Loucy (cell line): ENCODE results near the gene GDPD5.

Source experiments
- H2AFZ ChIP-seq: fragments of 200-600 bp; sonication (generic); 2 replicates; pipeline ENCODE4 v1.6.0; 2016; ENCODE audit warnings: antibody characterized with exemption, mild to moderate bottlenecking, low read length, moderate library complexity
- H3F3A ChIP-seq: fragments of 200-600 bp; 2 replicates; pipeline ENCODE4 v1.6.0; 2016; ENCODE audit warnings: antibody characterized with exemption, low read depth, mild to moderate bottlenecking
- H3K27me3 ChIP-seq: fragments of 200-600 bp; sonication (generic); 2 replicates; pipeline ENCODE4 v1.6.1; 2014; ENCODE audit warnings: low read length, mild to moderate bottlenecking; ENCODE audit not compliant: insufficient read depth, poor library complexity, severe bottlenecking
- H3K36me3 ChIP-seq: fragments of 200-600 bp; sonication (generic); 2 replicates; pipeline ENCODE4 v1.6.1; 2016; ENCODE audit warnings: low read length; ENCODE audit not compliant: insufficient read depth
- H3K4me1 ChIP-seq: fragments of 200-600 bp; sonication (generic); 2 replicates; pipeline ENCODE4 v1.5.1; 2014; ENCODE audit warnings: low read length, mild to moderate bottlenecking; ENCODE audit not compliant: insufficient read depth, poor library complexity, severe bottlenecking
- H3K4me2 ChIP-seq: fragments of 200-600 bp; sonication (generic); 2 replicates; pipeline ENCODE4 v1.6.0; 2014; ENCODE audit warnings: antibody characterized with exemption, low read length, low read depth, mild to moderate bottlenecking; ENCODE audit not compliant: poor library complexity, severe bottlenecking
- H3K4me3 ChIP-seq: fragments of 200-600 bp; sonication (generic); 2 replicates; pipeline ENCODE4 v1.5.1; 2014; ENCODE audit warnings: low read length, mild to moderate bottlenecking, mixed read lengths; ENCODE audit not compliant: poor library complexity, severe bottlenecking
- H3K79me2 ChIP-seq: fragments of 200-600 bp; sonication (generic); 2 replicates; pipeline ENCODE4 v1.6.1; 2014; ENCODE audit warnings: low read length; ENCODE audit not compliant: insufficient read depth
- H3K9ac ChIP-seq: fragments of 200-600 bp; sonication (generic); 2 replicates; pipeline ENCODE4 v1.6.0; 2014; ENCODE audit warnings: mild to moderate bottlenecking, low read depth, low read length, moderate library complexity; ENCODE audit not compliant: poor library complexity, severe bottlenecking
- H3K9me2 ChIP-seq: fragments of 200-600 bp; sonication (generic); replicated peaks from 2 replicates; pipeline ENCODE4 v1.6.1; 2016; ENCODE audit warnings: low read depth, low read length, mixed read lengths
- H3K9me3 ChIP-seq: fragments of 200-600 bp; sonication (generic); 2 replicates; pipeline ENCODE4 v1.6.1; 2014; ENCODE audit warnings: mild to moderate bottlenecking, antibody characterized with exemption, low read length, low read depth; ENCODE audit not compliant: insufficient read depth
- H4K20me1 ChIP-seq: fragments of 200-600 bp; sonication (generic); 2 replicates; pipeline ENCODE4 v1.6.0; 2014; ENCODE audit warnings: antibody characterized with exemption, low read length, mild to moderate bottlenecking; ENCODE audit not compliant: insufficient read depth, poor library complexity, severe bottlenecking
- EZH2phosphoT487 ChIP-seq: fragments of 200-600 bp; IDR thresholded peaks from 2 replicates; pipeline ENCODE4 v1.6.1; 2018; ENCODE audit warnings: antibody characterized with exemption, mild to moderate bottlenecking, moderate library complexity, borderline replicate concordance
- TF ChIP-seq, protein P1 (sequence below): fragments of 200-600 bp; sonication (generic); conservative IDR thresholded peaks from 2 replicates; pipeline ENCODE4 v1.5.1; 2014; ENCODE audit warnings: mild to moderate bottlenecking, antibody characterized with exemption, low read length

GDPD5 gene

DNA sequence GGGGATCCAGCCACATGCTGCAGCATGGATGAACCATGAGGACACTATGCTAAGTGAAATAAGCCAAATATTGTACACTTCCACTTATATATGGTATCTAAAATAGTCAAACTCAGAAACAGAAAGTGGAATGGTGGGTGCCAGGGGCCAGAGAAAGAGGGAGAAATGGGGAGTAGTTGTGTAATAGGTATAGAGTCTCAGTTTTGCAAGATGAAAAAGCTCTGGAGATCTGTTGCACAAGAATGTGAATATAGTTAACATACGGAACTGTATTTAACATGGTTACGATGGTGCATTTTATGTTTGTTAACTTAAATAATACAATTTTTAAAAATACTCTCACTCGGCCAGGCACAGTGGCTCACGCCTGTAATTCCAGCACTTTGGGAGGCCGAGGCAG is 21.2 kb downstream of the GDPD5 start:
- no peaks in the 10 kb centered on the region for H3F3A ChIP-seq
- H3K4me2 ChIP-seq: no peak overlapping the region
- no peak overlapping the region for H3K9ac ChIP-seq
- H3K4me3 ChIP-seq: no peak overlapping the region
- H3K27me3 ChIP-seq: no peaks in the 10 kb centered on the region
- peaks cover 6% of the 10 kb centered on the region for H3K4me1 ChIP-seq
- H3K9me2 ChIP-seq: no peaks in the 10 kb centered on the region
- H3K36me3 ChIP-seq: no peaks in the 10 kb centered on the region
- H3K79me2 ChIP-seq: no peaks in the 10 kb centered on the region
- no peak overlapping the region for H2AFZ ChIP-seq
- TF ChIP-seq, protein P1, sequence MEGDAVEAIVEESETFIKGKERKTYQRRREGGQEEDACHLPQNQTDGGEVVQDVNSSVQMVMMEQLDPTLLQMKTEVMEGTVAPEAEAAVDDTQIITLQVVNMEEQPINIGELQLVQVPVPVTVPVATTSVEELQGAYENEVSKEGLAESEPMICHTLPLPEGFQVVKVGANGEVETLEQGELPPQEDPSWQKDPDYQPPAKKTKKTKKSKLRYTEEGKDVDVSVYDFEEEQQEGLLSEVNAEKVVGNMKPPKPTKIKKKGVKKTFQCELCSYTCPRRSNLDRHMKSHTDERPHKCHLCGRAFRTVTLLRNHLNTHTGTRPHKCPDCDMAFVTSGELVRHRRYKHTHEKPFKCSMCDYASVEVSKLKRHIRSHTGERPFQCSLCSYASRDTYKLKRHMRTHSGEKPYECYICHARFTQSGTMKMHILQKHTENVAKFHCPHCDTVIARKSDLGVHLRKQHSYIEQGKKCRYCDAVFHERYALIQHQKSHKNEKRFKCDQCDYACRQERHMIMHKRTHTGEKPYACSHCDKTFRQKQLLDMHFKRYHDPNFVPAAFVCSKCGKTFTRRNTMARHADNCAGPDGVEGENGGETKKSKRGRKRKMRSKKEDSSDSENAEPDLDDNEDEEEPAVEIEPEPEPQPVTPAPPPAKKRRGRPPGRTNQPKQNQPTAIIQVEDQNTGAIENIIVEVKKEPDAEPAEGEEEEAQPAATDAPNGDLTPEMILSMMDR: no peak
- TF ChIP-seq EZH2phosphoT487: no peak
- H4K20me1 ChIP-seq: no peaks in the 10 kb centered on the region
- H3K9me3 ChIP-seq: no peaks in the 10 kb centered on the region

DNA sequence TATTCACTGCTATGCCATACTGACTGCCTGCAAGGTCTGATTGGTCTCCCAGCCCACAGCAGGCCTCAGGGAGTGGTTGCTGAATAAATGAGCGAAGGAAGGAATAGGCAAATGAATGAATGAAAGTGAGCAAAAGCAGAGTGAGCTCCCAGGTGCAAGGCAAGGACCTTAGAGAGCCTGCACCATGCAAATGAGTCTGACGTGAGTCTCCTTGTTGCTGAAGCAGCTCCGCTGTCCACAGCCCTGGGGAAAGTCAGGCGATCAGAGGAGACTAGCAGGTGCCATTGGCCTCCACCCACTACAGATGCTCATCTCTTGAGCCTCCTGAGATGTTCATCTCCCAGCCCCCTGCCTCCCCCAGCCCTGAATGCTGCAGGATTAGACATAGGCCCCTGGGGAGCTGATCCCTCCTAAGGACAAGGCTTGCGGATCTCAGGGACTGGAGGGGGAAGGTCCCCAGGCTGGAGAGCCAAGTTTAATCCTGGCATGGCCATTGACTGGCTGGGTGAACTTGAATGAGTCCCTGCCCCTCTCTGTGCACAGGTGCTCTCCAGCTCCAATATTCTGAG is 22.1 kb downstream of the GDPD5 start:
- Histone ChIP-seq H3K9me2 (no peaks in the 10 kb centered on the region), H3K4me1 (peaks cover 6% of the 10 kb centered on the region), H4K20me1 (no peaks in the 10 kb centered on the region), H3K9me3 (no peaks in the 10 kb centered on the region), H2AFZ (no peak overlapping the region), H3K4me2 (no peak overlapping the region), H3F3A (no peaks in the 10 kb centered on the region), H3K27me3 (no peaks in the 10 kb centered on the region), H3K36me3 (no peaks in the 10 kb centered on the region), H3K4me3 (no peak overlapping the region), H3K9ac (no peak overlapping the region), H3K79me2 (no peaks in the 10 kb centered on the region)
- no peak for TF ChIP-seq EZH2phosphoT487
- TF ChIP-seq, protein P1: no peak

DNA sequence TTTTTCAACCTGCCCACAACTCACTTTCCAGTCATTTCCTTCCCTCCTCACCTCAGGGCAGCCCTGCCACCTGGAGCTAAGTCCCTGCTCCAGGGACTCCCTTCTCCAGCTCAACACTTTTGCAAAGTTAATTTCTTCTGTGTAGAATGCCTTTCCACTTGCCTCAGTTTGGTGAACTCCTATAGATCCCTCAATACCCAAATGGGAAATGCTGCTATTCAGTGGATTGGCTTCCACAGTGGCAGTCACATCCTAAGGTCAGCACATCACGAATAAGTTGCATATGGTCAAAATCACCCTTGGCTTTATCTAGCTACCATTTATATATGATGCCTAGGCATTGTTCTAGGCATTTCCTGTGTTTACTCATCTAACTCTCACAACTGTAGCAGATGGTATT is 23.6 kb downstream of the GDPD5 start:
- Histone ChIP-seq H3K9ac (no peak overlapping the region), H4K20me1 (no peaks in the 10 kb centered on the region), H2AFZ (no peak overlapping the region), H3K79me2 (no peaks in the 10 kb centered on the region), H3K4me3 (no peak overlapping the region), H3K9me2 (no peaks in the 10 kb centered on the region), H3K36me3 (no peaks in the 10 kb centered on the region), H3K9me3 (no peaks in the 10 kb centered on the region), H3K27me3 (no peaks in the 10 kb centered on the region), H3K4me1 (no peaks in the 10 kb centered on the region), H3K4me2 (no peak overlapping the region), H3F3A (no peaks in the 10 kb centered on the region)
- TF ChIP-seq EZH2phosphoT487: no peak
- TF ChIP-seq, protein P1: no peak
